Measurements from ENCODE around the gene ERBB4.

ERBB4 gene

GRCh38 chr2:211390536-211391188 lies 1147.9 kb downstream of the ERBB4 start:
- no peak for TF ChIP-seq CTCF (IDR thresholded peaks at IDR 0.05; ENCODE audit: borderline replicate concordance, insufficient read depth, low read depth, low read length)
- no peak overlapping the region for H3K4me3 ChIP-seq (ENCODE audit: low read depth, low read length)

- TF ChIP-seq CTCF (IDR thresholded peaks at IDR 0.05; ENCODE audit: borderline replicate concordance, insufficient read depth, low read depth, low read length): no peak
- no peak overlapping the region for H3K4me3 ChIP-seq (ENCODE audit: low read depth, low read length)
These were observed 1150.9 kb downstream of the ERBB4 start for GRCh38 chr2:211387734-211388133.

GRCh38 chr2:211380041-211380440 lies 1158.6 kb downstream of the ERBB4 start:
- no peak for TF ChIP-seq CTCF (IDR thresholded peaks at IDR 0.05; ENCODE audit: borderline replicate concordance, insufficient read depth, low read depth, low read length)
- H3K4me3 ChIP-seq (ENCODE audit: low read depth, low read length): no peak overlapping the region

GRCh38 chr2:211376410-211376809 lies 1162.2 kb downstream of the ERBB4 start:
- no peak for TF ChIP-seq CTCF (IDR thresholded peaks at IDR 0.05; ENCODE audit: borderline replicate concordance, insufficient read depth, low read depth, low read length)
- H3K4me3 ChIP-seq (ENCODE audit: low read depth, low read length): no peak overlapping the region

- H3K4me3 ChIP-seq (ENCODE audit: low read depth, low read length): no peak overlapping the region
- TF ChIP-seq CTCF (IDR thresholded peaks at IDR 0.05; ENCODE audit: borderline replicate concordance, insufficient read depth, low read depth, low read length): no peak
These were observed 1165.4 kb downstream of the ERBB4 start for GRCh38 chr2:211373203-211373602.

GRCh38 chr2:211371465-211371864 lies 1167.1 kb downstream of the ERBB4 start:
- no peak for TF ChIP-seq CTCF (IDR thresholded peaks at IDR 0.05; ENCODE audit: borderline replicate concordance, insufficient read depth, low read depth, low read length)

GRCh38 chr2:211368467-211368866 lies 1170.1 kb downstream of the ERBB4 start:
- H3K4me3 ChIP-seq (ENCODE audit: low read depth, low read length): no peak overlapping the region
- TF ChIP-seq CTCF (IDR thresholded peaks at IDR 0.05; ENCODE audit: borderline replicate concordance, insufficient read depth, low read depth, low read length): no peak

More at GRCh38 chr2:211371465-211371864, 1167.1 kb downstream of the ERBB4 start:
- no peak overlapping the region for H3K4me3 ChIP-seq (ENCODE audit: low read depth, low read length)
